ENCODE data around the gene MNAT1. TPM values are rescaled to one million over a fixed set of nuclear protein-coding genes. Genes with fewer than 3 reads are reported as not detected.

The MNAT1 gene
- total and polyA plus RNA-seq, 9 of the 15 experiments (the other 6 are each of a cell fraction or from before 2014, with no cell fraction given): 37.8 to 83.3 (median 60.4) TPM

DNA sequence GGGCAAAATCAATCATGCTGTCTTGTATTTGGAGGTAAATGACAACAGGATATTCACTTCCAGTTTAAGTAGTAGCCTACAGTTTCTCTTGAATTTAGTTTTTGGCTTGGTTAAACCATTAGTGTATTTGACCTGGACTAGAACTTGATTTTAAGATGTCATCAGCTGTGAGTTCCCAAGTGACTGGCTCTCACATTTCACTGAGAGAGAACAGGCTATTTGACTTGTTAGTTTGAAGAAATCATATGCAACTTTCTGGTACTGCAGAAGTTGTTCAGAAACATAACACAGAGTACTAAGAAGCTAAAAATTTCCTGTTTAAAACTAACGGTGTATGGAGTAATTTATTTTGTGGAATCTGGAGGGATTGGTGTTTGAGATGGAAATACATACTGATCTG, 22.3 kb downstream of the MNAT1 start:
- in situ Hi-C loops (cut with MboI): no loop called here
- Histone ChIP-seq H3K79me2 (ENCODE audit: control insufficient read depth, insufficient read depth, low read length) (peaks cover 18% of the 10 kb centered on the region; the same call in 2 of the 3 replicates), H3K27me3 (ENCODE audit: control insufficient read depth in 2 of 2, insufficient read depth in 2 of 2, low read length in 2 of 2) (no peaks in the 10 kb centered on the region), H3K9ac (ENCODE audit: insufficient read depth in 1 of 2, low read depth in 2 of 2, low read length in 2 of 2) (no peak overlapping the region), H3K4me2 (ENCODE audit: insufficient read depth, low read length) (no peak overlapping the region), H3K27ac (ENCODE audit: extremely low read depth, low read depth, low read length) (no peak overlapping the region), H3K4me1 (replicated peaks in 1 of 2; ENCODE audit: control insufficient read depth in 2 of 2, insufficient read depth in 2 of 2, low read length in 2 of 2) (peaks cover 0 to 6% of the 10 kb centered on the region in 2 experiments; a peak in 2 of 5 replicates), H3K36me3 (ENCODE audit: control insufficient read depth, insufficient read depth, low read length) (no peaks in the 10 kb centered on the region; the same call in 2 of the 3 replicates), H4K20me1 (replicated peaks; ENCODE audit: control insufficient read depth, insufficient read depth, low read length) (0 out of 2 replicates have a peak, but pooled peaks cover 3% of the 10 kb centered on the region), H3K9me3 (replicated peaks; ENCODE audit: control insufficient read depth, insufficient read depth, low read depth, low read length) (no peaks in the 10 kb centered on the region), H3K9me1 (ENCODE audit: control insufficient read depth, insufficient read depth, low read length) (no peaks in the 10 kb centered on the region), H3K4me3 (no peak overlapping the region), H2AFZ (ENCODE audit: low read depth, low read length) (no peak overlapping the region)
- no peak for DNase-seq (ENCODE audit: extremely low read depth in 1 of 4, low spot score in 3 of 4)
- no peak for FAIRE-seq
- BruUV-seq (replicated peaks): no TSS peak
- no peak for ATAC-seq
- POLR2A ChIA-PET: no interaction called here
- WGBS (ENCODE audit: insufficient coverage, low coverage, missing lambda C conversion rate): 30% methylated on average over 1 of the region's 1 CpG
- intact Hi-C loops (cut with micrococcal nuclease): no loop called here
- CTCF ChIA-PET (ENCODE audit: low intra/inter-chr PET ratio): no interaction called here
- TF ChIP-seq FOXK1 (CRISPR knock-in tag; IDR thresholded peaks at IDR 0.05; ENCODE audit: borderline replicate concordance) (no peak), ZNF124 (CRISPR knock-in tag; IDR thresholded peaks at IDR 0.05) (no peak), ILF3 (IDR thresholded peaks at IDR 0.05; ENCODE audit: borderline replicate concordance) (no peak), ZNF830 (CRISPR knock-in tag; IDR thresholded peaks at IDR 0.05) (no peak), ZBTB17 (CRISPR knock-in tag; IDR thresholded peaks at IDR 0.05) (no peak), ZNF644 (tag; IDR thresholded peaks at IDR 0.05; ENCODE audit: low read depth) (no peak), SMARCA5 (IDR thresholded peaks at IDR 0.05) (no peak), ZNF41 (CRISPR knock-in tag; conservative IDR thresholded peaks at IDR 0.05) (no peak)
- TF ChIP-seq, protein P1, sequence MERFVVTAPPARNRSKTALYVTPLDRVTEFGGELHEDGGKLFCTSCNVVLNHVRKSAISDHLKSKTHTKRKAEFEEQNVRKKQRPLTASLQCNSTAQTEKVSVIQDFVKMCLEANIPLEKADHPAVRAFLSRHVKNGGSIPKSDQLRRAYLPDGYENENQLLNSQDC (CRISPR knock-in tag; IDR thresholded peaks at IDR 0.05): no peak

Measured in K562 (cell line).